CD4-positive, alpha-beta T cell (primary cell): Measurements from ENCODE around the gene SIGLEC5. TPM values are rescaled to one million over a fixed set of nuclear protein-coding genes. Genes with fewer than 3 reads are reported as not detected.
A peak's percentile ranks its signal among the peaks of the same experiment; 100 is the strongest.

Source experiments
- ATAC-seq: fragments of 200-7000 bp; cut with Tn5 transposase; one replicate; pipeline ENCODE4 v1.10.0; 2022; ENCODE audit warnings: mild to moderate bottlenecking; ENCODE audit not compliant: poor library complexity
- CTCF ChIA-PET: fragments of 350-600 bp; sonication (Branson Sonifier 250); formaldehyde crosslinking; loops from one replicate; lab custom pipeline; 2021; ENCODE audit warnings: antibody characterized with exemption, inconsistent platforms; lab: Charles Lee
- POLR2A ChIA-PET: fragments of 350-600 bp; sonication (Branson Sonifier 250); formaldehyde crosslinking; loops from one replicate; lab custom pipeline; 2021; ENCODE audit warnings: antibody characterized with exemption, inconsistent platforms; lab: Charles Lee
- DNase-seq, 14 experiments: peaks; one replicate each; pipeline ENCODE4 v3.0.0-alpha.2; 2013 to 2020; ENCODE audit warnings: mixed read lengths in 2 of 14
- H3K27ac ChIP-seq, 2 donors: one replicate each; pipeline versions ENCODE4 v1.5.1 to v1.7.0; 2013; ENCODE audit warnings: low read length in 2 of 2, low read depth in 1 of 2, mild to moderate bottlenecking in 1 of 2
- H3K27me3 ChIP-seq, 2 experiments: 1 replicate in 1 of 2; 2 replicates in 1 of 2; pipeline versions ENCODE4 v1.6.1 to v1.7.0; 2013; ENCODE audit warnings: low read length in 2 of 2, control low read depth in 1 of 2, mild to moderate bottlenecking in 1 of 2, moderate library complexity in 1 of 2; ENCODE audit not compliant: insufficient read depth in 2 of 2, control insufficient read depth in 1 of 2
- H3K36me3 ChIP-seq: one replicate; pipeline ENCODE4 v1.6.1; 2013; ENCODE audit warnings: low read length, control low read depth; ENCODE audit not compliant: insufficient read depth
- H3K4me1 ChIP-seq: one replicate; pipeline ENCODE4 v1.6.1; 2013; ENCODE audit warnings: low read length, control low read depth; ENCODE audit not compliant: insufficient read depth
- H3K4me3 ChIP-seq: one replicate; pipeline ENCODE4 v1.5.1; 2013; ENCODE audit warnings: mild to moderate bottlenecking, low read length, moderate library complexity
- H3K9me3 ChIP-seq, 2 experiments: 1 replicate in 1 of 2; 2 replicates in 1 of 2; pipeline versions ENCODE4 v1.6.1 to v1.7.0; 2013; ENCODE audit warnings: low read length in 2 of 2, mild to moderate bottlenecking in 2 of 2, control low read depth in 1 of 2, moderate library complexity in 1 of 2; ENCODE audit not compliant: control insufficient read depth in 1 of 2, insufficient read depth in 1 of 2
- H3K27ac Mint-ChIP-seq: one replicate; pipeline ENCODE4 v1.8.0; 2020; ENCODE audit warnings: mixed read lengths
- H3K27me3 Mint-ChIP-seq: one replicate; pipeline ENCODE4 v1.8.0; 2021; ENCODE audit warnings: mixed read lengths
- H3K36me3 Mint-ChIP-seq: one replicate; pipeline ENCODE4 v1.8.0; 2021; ENCODE audit warnings: low read depth, mixed read lengths
- H3K4me1 Mint-ChIP-seq: one replicate; pipeline ENCODE4 v1.8.0; 2021; ENCODE audit warnings: low read depth, mixed read lengths
- H3K4me3 Mint-ChIP-seq: one replicate; pipeline ENCODE4 v1.8.0; 2020; ENCODE audit warnings: mild to moderate bottlenecking, mixed read lengths
- H3K9me3 Mint-ChIP-seq: one replicate; pipeline ENCODE4 v1.8.0; 2020; ENCODE audit warnings: mixed read lengths
- intact Hi-C, 2 experiments: fragments of 100-400 bp; cut with DNase I in 1 of 2; cut with micrococcal nuclease in 1 of 2; formaldehyde crosslinking; loops; one replicate each; pipeline versions ENCODE4 v1.15.1 to v1.9.0; 2023 to 2025; cut with DNase I, micrococcal nuclease
- total RNA-seq, 174 experiments: library from RNA in 2 of 174; stranded (reverse) in 2 of 174; gene quantifications; one replicate each; pipeline ENCODE4 v1.2.3 and lab custom pipeline; 2021 to 2026
- TF ChIP-seq, protein P1 (sequence below): fragments of 200-600 bp; IDR thresholded peaks from one replicate; pipeline ENCODE4 v1.8.0; 2022; ENCODE audit warnings: antibody characterized with exemption, mild to moderate bottlenecking

The SIGLEC5 gene
- total RNA-seq, 2 experiments from 2014 or later, result not detected

DNA sequence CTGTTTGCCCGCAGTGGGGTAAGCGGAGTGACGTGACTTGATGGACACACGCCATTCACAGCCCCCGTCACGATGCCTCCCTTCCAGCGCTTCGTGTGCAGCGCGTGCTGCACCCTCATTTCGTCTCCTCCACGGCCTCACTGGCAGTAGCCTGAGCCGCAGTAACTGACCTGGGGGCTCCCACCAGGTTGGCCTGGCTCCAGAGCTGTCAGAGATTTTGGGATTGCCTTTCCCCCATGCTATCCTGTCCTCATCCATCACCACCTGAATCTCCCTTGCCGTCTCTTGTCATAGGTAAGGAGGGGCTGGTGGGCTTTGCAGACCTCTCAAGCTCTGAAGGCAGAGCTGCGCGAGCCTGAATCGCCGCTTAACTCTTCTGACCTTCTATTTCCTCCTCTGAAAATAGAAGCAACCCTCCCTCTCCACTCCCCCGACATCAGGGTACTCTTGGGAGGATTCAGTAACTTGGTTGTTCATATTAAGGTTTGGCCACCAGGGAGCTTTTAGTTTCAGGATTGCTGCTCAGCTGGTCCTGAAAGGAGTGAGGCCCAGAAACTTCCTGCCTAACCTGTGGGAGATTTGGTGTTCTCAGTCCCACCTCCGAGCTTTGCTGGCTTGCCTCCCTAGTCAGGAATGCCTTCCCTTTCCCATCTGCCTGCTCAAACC, 27.9 kb downstream of the SIGLEC5 start:
- peaks cover 4% of the 10 kb centered on the region for H3K4me1 ChIP-seq
- H3K4me3 ChIP-seq, result no peak overlapping the region
- H3K9me3 ChIP-seq, result peaks cover 0 to 23% of the 10 kb centered on the region in 2 experiments
- H3K27ac Mint-ChIP-seq, result no peak overlapping the region
- no peak overlapping the region for H3K4me3 Mint-ChIP-seq
- no peaks in the 10 kb centered on the region for H3K36me3 Mint-ChIP-seq
- intact Hi-C loops, result no loop called here
- CTCF ChIA-PET, result no interaction called here
- H3K36me3 ChIP-seq, result no peaks in the 10 kb centered on the region
- POLR2A ChIA-PET, result no interaction called here
- peaks cover 1% of the 10 kb centered on the region for H3K9me3 Mint-ChIP-seq
- H3K27me3 ChIP-seq, result peaks cover 20 to 32% of the 10 kb centered on the region in 2 experiments
- no peaks in the 10 kb centered on the region for H3K4me1 Mint-ChIP-seq
- DNase-seq (no peak), ATAC-seq (no peak)
- TF ChIP-seq, protein P1, sequence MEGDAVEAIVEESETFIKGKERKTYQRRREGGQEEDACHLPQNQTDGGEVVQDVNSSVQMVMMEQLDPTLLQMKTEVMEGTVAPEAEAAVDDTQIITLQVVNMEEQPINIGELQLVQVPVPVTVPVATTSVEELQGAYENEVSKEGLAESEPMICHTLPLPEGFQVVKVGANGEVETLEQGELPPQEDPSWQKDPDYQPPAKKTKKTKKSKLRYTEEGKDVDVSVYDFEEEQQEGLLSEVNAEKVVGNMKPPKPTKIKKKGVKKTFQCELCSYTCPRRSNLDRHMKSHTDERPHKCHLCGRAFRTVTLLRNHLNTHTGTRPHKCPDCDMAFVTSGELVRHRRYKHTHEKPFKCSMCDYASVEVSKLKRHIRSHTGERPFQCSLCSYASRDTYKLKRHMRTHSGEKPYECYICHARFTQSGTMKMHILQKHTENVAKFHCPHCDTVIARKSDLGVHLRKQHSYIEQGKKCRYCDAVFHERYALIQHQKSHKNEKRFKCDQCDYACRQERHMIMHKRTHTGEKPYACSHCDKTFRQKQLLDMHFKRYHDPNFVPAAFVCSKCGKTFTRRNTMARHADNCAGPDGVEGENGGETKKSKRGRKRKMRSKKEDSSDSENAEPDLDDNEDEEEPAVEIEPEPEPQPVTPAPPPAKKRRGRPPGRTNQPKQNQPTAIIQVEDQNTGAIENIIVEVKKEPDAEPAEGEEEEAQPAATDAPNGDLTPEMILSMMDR, result no peak
- H3K27me3 Mint-ChIP-seq, result peaks cover 69% of the 10 kb centered on the region
- H3K27ac ChIP-seq, result no peak overlapping the region

DNA sequence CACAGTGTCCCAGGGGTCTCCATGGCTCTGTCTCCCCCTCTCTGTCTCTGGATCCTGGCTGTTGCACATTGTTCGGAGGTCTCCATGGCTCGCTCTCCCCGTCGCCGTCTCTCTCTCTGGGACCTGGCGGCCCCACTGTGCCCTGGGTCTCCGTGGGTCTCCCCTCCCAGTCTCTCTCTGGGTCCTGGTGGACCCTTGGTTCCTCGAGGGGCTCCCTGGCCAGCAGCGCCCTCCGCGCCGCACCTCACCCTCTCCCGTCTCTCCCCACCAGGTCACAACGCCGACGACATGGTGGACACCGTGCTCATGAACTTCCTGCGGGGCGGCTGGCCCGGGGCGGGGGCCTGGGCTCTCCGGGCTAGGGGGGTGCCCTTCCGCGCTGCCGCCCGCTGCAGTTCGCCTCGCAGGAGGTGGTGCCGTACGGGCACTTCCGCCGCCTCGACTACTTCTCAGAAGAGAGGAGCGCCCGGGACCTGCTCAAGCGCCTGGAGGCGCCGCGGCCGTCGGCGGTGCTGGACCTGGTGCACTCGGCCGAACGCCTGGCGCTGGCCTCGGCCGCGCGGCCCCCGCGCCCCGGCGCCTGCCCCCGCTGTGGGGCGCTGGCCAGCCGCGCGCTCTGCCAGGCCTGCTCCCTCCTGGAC, 29.1 kb downstream of the SIGLEC5 start:
- no peak overlapping the region for H3K27ac Mint-ChIP-seq
- no peak overlapping the region for H3K4me3 Mint-ChIP-seq
- no peaks in the 10 kb centered on the region for H3K9me3 Mint-ChIP-seq
- TF ChIP-seq, protein P1, result no peak
- ChIA-PET POLR2A (no interaction called here), CTCF (no interaction called here)
- H3K36me3 Mint-ChIP-seq, result no peaks in the 10 kb centered on the region
- peaks cover 74% of the 10 kb centered on the region for H3K27me3 Mint-ChIP-seq
- Histone ChIP-seq H3K4me3 (no peak overlapping the region), H3K9me3 (peaks cover 0 to 23% of the 10 kb centered on the region in 2 experiments), H3K27me3 (peaks cover 20 to 32% of the 10 kb centered on the region in 2 experiments), H3K36me3 (no peaks in the 10 kb centered on the region), H3K27ac (no peak overlapping the region), H3K4me1 (peaks cover 4% of the 10 kb centered on the region)
- DNase-seq (peak in 2 of 14 experiments; percentile 17 to 18), ATAC-seq (no peak)
- no peaks in the 10 kb centered on the region for H3K4me1 Mint-ChIP-seq
- intact Hi-C loops, result no loop called here

DNA sequence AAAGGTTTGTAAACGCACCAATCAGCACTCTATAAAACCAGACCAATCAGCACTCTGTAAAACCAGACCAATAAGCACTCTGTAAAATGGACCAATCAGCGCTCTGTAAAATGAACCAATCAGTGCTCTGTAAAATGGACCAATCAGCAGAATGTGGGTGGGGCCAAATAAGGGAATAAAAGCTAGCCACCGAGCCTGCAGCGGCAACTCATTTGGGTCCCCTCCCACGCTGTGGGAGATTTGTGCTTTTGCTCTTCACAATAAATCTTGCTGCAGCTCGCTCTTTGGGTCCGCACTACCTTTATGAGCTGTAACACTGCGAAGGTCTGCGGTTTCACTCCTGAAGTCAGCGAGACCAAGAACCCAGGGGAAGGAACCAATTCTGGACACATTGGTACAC, 31.1 kb downstream of the SIGLEC5 start:
- TF ChIP-seq, protein P1, result no peak
- Mint-ChIP-seq H3K9me3 (no peaks in the 10 kb centered on the region), H3K4me3 (no peak overlapping the region), H3K4me1 (peaks cover 12% of the 10 kb centered on the region), H3K27me3 (peaks cover 66% of the 10 kb centered on the region), H3K36me3 (peaks cover 4% of the 10 kb centered on the region), H3K27ac (no peak overlapping the region)
- Histone ChIP-seq H3K27ac (no peak overlapping the region), H3K27me3 (peaks cover 20 to 32% of the 10 kb centered on the region in 2 experiments), H3K9me3 (peaks cover 0 to 29% of the 10 kb centered on the region in 2 experiments), H3K4me1 (peaks cover 14% of the 10 kb centered on the region), H3K36me3 (no peaks in the 10 kb centered on the region), H3K4me3 (no peak overlapping the region)
- POLR2A ChIA-PET, result no interaction called here
- CTCF ChIA-PET, result no interaction called here
- ATAC-seq, result no peak
- DNase-seq, result no peak
- intact Hi-C loops, result loop anchor here in 1 of 2 experiments (5.0 to 10.0 kb wide), 3 partner anchors 37 to 326 kb away; partner anchors contain the start of genes CLDND2, ETFB and ZNF613
